Measurements from ENCODE around the gene CST3. TPM values are rescaled to one million over a fixed set of nuclear protein-coding genes. Genes with fewer than 3 reads are reported as not detected.

Gene CST3
- polyA plus RNA-seq, 1 donor (not counting 4 experiments of a cell fraction or from before 2014, with no cell fraction given): 194 TPM

DNA sequence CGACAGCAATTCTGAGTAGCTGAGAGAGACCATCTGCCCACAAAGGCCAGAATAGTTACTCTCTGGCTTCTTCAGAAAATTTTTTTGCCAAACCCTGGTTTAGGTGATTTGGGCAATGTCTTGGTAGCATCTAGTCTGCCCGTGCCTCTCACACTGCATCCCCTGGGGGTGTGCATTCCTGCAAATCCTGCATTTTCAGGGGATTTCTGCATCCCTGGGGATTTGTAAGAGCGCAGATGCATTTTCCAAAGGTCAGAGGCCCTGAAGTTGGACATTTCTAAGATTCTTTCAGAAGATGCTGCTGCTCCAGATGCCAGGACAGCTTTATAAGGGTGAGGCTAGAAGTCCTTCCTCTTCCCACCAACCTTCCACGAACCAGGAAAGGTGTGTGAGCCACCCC lies 36.0 kb downstream of the CST3 start:
- dilution Hi-C loops (cut with MboI; ENCODE audit: extremely low pct_ligation_motif_present, low sequenced_read_pairs): loop anchor here (25.0 kb wide), 1 partner anchor 189 kb away; the partner anchor contains the start of gene NAPB
- H3K36me3 ChIP-seq (ENCODE audit: control insufficient read depth in 2 of 2, extremely low read depth in 1 of 2, insufficient read depth in 2 of 2, low read length in 2 of 2): no peaks in the 10 kb centered on the region

DNA sequence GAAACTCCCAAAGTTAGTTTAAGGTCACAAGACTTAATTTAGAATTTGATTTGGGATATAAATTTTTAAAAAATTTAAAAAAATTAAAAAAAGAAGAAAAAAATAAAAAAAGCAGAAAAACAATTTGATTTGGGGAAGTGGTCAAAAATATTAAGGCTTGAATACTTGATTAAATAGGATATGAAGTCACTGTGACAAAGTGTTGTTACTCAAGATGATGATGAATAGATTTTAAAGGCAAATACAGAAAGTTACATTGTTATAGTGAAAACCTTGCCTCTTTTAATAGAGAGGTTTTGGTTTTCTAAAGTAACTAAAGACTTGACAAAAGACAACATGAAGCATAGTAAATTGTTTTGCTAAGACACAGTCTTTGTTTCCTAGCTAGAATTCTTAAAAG lies 39.3 kb downstream of the CST3 start:
- no peaks in the 10 kb centered on the region for H3K9me1 ChIP-seq (ENCODE audit: control insufficient read depth, extremely low read depth, insufficient read depth, low read length)
- dilution Hi-C loops (cut with MboI; ENCODE audit: extremely low pct_ligation_motif_present, low sequenced_read_pairs): no loop called here
- H3K79me2 ChIP-seq (ENCODE audit: control insufficient read depth, insufficient read depth, low read length): no peaks in the 10 kb centered on the region
- no peaks in the 10 kb centered on the region for H3K9me3 ChIP-seq (ENCODE audit: control insufficient read depth, low read depth, low read length)
- H3K27ac ChIP-seq (ENCODE audit: control insufficient read depth, insufficient read depth, low read length): no peak overlapping the region
- H2AFZ ChIP-seq (ENCODE audit: control insufficient read depth, low read length): no peak overlapping the region
- no peak for FAIRE-seq
- no peaks in the 10 kb centered on the region for H3K36me3 ChIP-seq (ENCODE audit: control insufficient read depth in 2 of 2, extremely low read depth in 1 of 2, insufficient read depth in 2 of 2, low read length in 2 of 2)
- H3K9ac ChIP-seq (ENCODE audit: control insufficient read depth, extremely low read depth, insufficient read depth, low read length): no peak overlapping the region
- H3K27me3 ChIP-seq (ENCODE audit: control insufficient read depth, extremely low read depth, insufficient read depth, low read length): no peaks in the 10 kb centered on the region
- TF ChIP-seq, protein P1, sequence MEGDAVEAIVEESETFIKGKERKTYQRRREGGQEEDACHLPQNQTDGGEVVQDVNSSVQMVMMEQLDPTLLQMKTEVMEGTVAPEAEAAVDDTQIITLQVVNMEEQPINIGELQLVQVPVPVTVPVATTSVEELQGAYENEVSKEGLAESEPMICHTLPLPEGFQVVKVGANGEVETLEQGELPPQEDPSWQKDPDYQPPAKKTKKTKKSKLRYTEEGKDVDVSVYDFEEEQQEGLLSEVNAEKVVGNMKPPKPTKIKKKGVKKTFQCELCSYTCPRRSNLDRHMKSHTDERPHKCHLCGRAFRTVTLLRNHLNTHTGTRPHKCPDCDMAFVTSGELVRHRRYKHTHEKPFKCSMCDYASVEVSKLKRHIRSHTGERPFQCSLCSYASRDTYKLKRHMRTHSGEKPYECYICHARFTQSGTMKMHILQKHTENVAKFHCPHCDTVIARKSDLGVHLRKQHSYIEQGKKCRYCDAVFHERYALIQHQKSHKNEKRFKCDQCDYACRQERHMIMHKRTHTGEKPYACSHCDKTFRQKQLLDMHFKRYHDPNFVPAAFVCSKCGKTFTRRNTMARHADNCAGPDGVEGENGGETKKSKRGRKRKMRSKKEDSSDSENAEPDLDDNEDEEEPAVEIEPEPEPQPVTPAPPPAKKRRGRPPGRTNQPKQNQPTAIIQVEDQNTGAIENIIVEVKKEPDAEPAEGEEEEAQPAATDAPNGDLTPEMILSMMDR (optimal IDR thresholded peaks at IDR 0.05 in 1 of 3, IDR thresholded peaks at IDR 0.05 in 1 of 3, conservative IDR thresholded peaks at IDR 0.05 in 1 of 3; ENCODE audit: extremely low read depth in 1 of 3, insufficient read depth in 2 of 3, low read length in 3 of 3): no peak
- no peak for TF ChIP-seq EZH2 (IDR thresholded peaks at IDR 0.05; ENCODE audit: low read length)
- no peak overlapping the region for H3K4me2 ChIP-seq (ENCODE audit: control insufficient read depth, extremely low read depth, insufficient read depth, low read depth, low read length)
- DNase-seq (ENCODE audit: low read depth, low spot score): no peak
- no peaks in the 10 kb centered on the region for H3K4me1 ChIP-seq (ENCODE audit: control insufficient read depth, extremely low read depth, insufficient read depth, low read length)
- no peak overlapping the region for H3K4me3 ChIP-seq (ENCODE audit: control insufficient read depth in 2 of 3, extremely low read depth in 1 of 3, insufficient read depth in 2 of 3, low read depth in 1 of 3, low read length in 3 of 3)
- H4K20me1 ChIP-seq (ENCODE audit: control insufficient read depth, extremely low read depth, insufficient read depth, low read length): no peaks in the 10 kb centered on the region

More for the DNA sequence above, 36.0 kb downstream of the CST3 start:
- no peak overlapping the region for H2AFZ ChIP-seq (ENCODE audit: control insufficient read depth, low read length)
- no peak overlapping the region for H3K9ac ChIP-seq (ENCODE audit: control insufficient read depth, extremely low read depth, insufficient read depth, low read length)
- no peak overlapping the region for H3K4me3 ChIP-seq (ENCODE audit: control insufficient read depth in 2 of 3, extremely low read depth in 1 of 3, insufficient read depth in 2 of 3, low read depth in 1 of 3, low read length in 3 of 3)
- no peaks in the 10 kb centered on the region for H4K20me1 ChIP-seq (ENCODE audit: control insufficient read depth, extremely low read depth, insufficient read depth, low read length)
- TF ChIP-seq, protein P1 (optimal IDR thresholded peaks at IDR 0.05 in 1 of 3, IDR thresholded peaks at IDR 0.05 in 1 of 3, conservative IDR thresholded peaks at IDR 0.05 in 1 of 3; ENCODE audit: extremely low read depth in 1 of 3, insufficient read depth in 2 of 3, low read length in 3 of 3): no peak
- no peak for TF ChIP-seq EZH2 (IDR thresholded peaks at IDR 0.05; ENCODE audit: low read length)
- no peak overlapping the region for H3K27ac ChIP-seq (ENCODE audit: control insufficient read depth, insufficient read depth, low read length)
- DNase-seq (ENCODE audit: low read depth, low spot score): no peak
- H3K4me2 ChIP-seq (ENCODE audit: control insufficient read depth, extremely low read depth, insufficient read depth, low read depth, low read length): no peak overlapping the region
- H3K4me1 ChIP-seq (ENCODE audit: control insufficient read depth, extremely low read depth, insufficient read depth, low read length): no peaks in the 10 kb centered on the region
- no peaks in the 10 kb centered on the region for H3K79me2 ChIP-seq (ENCODE audit: control insufficient read depth, insufficient read depth, low read length)
- no peak for FAIRE-seq
- H3K9me3 ChIP-seq (ENCODE audit: control insufficient read depth, low read depth, low read length): no peaks in the 10 kb centered on the region
- H3K9me1 ChIP-seq (ENCODE audit: control insufficient read depth, extremely low read depth, insufficient read depth, low read length): no peaks in the 10 kb centered on the region
- H3K27me3 ChIP-seq (ENCODE audit: control insufficient read depth, extremely low read depth, insufficient read depth, low read length): no peaks in the 10 kb centered on the region
